ENCODE data around the gene CST6.

DNA sequence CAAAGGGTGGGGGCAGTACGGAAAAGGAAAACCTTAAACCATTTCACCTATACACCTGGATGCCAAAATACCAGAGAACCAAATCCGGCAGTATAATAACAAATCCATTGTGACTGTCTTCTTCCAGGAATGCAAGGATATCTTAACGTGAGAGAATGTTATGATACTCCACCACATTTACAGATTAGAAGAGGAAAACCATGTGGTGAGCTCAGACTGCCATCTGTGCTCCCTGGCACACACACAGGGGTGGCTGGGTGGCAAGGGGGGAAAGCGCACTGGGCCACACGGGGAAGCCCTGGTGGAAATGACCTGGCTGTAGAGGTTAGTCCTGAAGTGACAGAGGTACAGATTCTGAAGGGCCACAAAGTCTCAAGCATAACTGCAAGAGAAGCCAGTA, 19.8 kb upstream of the CST6 start:
- TF ChIP-seq, protein P1, sequence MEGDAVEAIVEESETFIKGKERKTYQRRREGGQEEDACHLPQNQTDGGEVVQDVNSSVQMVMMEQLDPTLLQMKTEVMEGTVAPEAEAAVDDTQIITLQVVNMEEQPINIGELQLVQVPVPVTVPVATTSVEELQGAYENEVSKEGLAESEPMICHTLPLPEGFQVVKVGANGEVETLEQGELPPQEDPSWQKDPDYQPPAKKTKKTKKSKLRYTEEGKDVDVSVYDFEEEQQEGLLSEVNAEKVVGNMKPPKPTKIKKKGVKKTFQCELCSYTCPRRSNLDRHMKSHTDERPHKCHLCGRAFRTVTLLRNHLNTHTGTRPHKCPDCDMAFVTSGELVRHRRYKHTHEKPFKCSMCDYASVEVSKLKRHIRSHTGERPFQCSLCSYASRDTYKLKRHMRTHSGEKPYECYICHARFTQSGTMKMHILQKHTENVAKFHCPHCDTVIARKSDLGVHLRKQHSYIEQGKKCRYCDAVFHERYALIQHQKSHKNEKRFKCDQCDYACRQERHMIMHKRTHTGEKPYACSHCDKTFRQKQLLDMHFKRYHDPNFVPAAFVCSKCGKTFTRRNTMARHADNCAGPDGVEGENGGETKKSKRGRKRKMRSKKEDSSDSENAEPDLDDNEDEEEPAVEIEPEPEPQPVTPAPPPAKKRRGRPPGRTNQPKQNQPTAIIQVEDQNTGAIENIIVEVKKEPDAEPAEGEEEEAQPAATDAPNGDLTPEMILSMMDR (IDR thresholded peaks at IDR 0.05), result no peak
- no peak for TF ChIP-seq EZH2 (IDR thresholded peaks at IDR 0.05)

All from neural progenitor cell (in vitro differentiated cells).